ENCODE results near the gene VSNL1. TPM values are rescaled to one million over a fixed set of nuclear protein-coding genes. Genes with fewer than 3 reads are reported as not detected.

VSNL1 gene
- 0.26 TPM in 1 of 2 replicates, not detected in the other for total RNA-seq

DNA sequence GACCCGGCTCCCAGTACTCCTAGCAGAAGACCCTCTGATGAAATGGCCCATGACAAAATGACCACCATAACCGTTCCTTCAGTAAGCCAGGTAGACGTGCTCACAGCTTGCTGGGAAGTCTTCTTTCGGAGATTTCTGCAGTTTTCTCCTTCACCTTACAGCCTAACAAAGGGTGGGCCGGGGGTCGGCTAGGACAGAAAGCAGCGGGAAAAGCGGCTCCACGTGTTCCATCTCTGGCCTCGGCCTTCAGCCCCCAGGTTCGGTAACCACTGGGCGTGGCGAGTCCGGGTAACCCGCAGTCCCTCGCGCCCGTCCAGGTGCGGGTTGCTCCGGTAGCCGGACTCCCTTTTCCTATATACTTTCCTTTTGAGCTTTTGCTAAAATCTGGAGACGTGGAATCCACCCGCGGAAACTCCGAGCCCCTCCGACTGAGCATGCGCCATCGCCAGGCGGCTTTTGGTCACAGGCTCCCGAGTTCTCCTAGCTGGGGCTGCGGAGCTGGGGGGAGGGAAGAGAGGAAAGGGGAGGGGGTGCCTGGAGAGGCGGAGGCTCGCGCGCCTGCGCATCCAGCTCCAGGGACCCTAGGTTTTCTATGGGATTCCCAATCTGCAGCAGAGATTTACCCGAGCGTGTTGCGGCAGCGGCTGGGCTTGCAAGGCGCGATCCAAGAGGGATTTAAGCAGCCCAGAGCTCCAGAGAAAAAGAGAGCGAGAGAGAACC, at the start of gene VSNL1:
Gene VSNL1, plus strand, starts transcription at position 604 of the 720 bp plus-strand sequence. CDS start 51,379 bp downstream, outside the sequence.

GRCh38 chr2:17518212-17519154, 22.0 kb upstream of the VSNL1 start, which contains the start of gene RAD51AP2:
Gene RAD51AP2 (minus strand): TSS chr2:17518440. CDS start chr2:17518415, 25 bp downstream.

Other genes with a start within 250 kb of the VSNL1 start
- gene RAD51AP2, start 22.3 kb upstream of the VSNL1 start, total RNA-seq = under 0.01 TPM in 1 of 2 replicates, not detected in the other
- 14.0 and 16.3 TPM in 2 replicates for gene SMC6, start 213.1 kb downstream of the VSNL1 start, total RNA-seq
- 6.3 and 14.6 TPM in 2 replicates for gene GEN1, start 213.4 kb downstream of the VSNL1 start, total RNA-seq